Stimulated activated CD8-positive, alpha-beta memory T cell treated with anti-CD3 and anti-CD28 coated beads, Interleukin-4, amount 100 ng/mL, for 48 hours (primary cell): ENCODE results near the gene ALMS1.
"Not testable (repeated sequence)": the region's sequence is repeated elsewhere in the genome, so short reads cannot be mapped to it uniquely, and the experiment has no call there.

Source experiments
- DNase-seq: peaks from one replicate; pipeline ENCODE4 v3.0.0-alpha.2; 2020

Gene ALMS1

GRCh38 chr2:73406996-73407395 lies 21.4 kb downstream of the ALMS1 start:
- no peak for DNase-seq

GRCh38 chr2:73408198-73408597 lies 22.6 kb downstream of the ALMS1 start:
- no peak for DNase-seq

- no peak for DNase-seq
These were observed 29.1 kb downstream of the ALMS1 start for GRCh38 chr2:73414696-73415095.

- DNase-seq, result no peak
These were observed 30.3 kb downstream of the ALMS1 start for GRCh38 chr2:73415906-73416305.

- DNase-seq, result no peak
These were observed 32.7 kb downstream of the ALMS1 start for GRCh38 chr2:73418343-73418742.

GRCh38 chr2:73423913-73424312 lies 38.3 kb downstream of the ALMS1 start:
- DNase-seq, result no peak

- no peak for DNase-seq
These were observed 40.5 kb downstream of the ALMS1 start for GRCh38 chr2:73426176-73426575.

GRCh38 chr2:73436019-73436418 lies 50.4 kb downstream of the ALMS1 start:
- no peak for DNase-seq

- no peak for DNase-seq
These were observed 58.6 kb downstream of the ALMS1 start for GRCh38 chr2:73444202-73444601.

GRCh38 chr2:73448856-73449255 lies 63.2 kb downstream of the ALMS1 start:
- DNase-seq, result no peak

- DNase-seq, result no peak
These were observed 63.8 kb downstream of the ALMS1 start for GRCh38 chr2:73449404-73449803.

GRCh38 chr2:73451263-73451972 lies 65.8 kb downstream of the ALMS1 start:
- no peak for DNase-seq

- no peak for DNase-seq
These were observed 72.3 kb downstream of the ALMS1 start for GRCh38 chr2:73457982-73458381.

GRCh38 chr2:73462388-73462787 lies 76.8 kb downstream of the ALMS1 start:
- not testable (repeated sequence) for DNase-seq

- DNase-seq, result no peak
These were observed 82.7 kb downstream of the ALMS1 start for GRCh38 chr2:73468376-73468775.

- not testable (repeated sequence) for DNase-seq
These were observed 98.2 kb downstream of the ALMS1 start for GRCh38 chr2:73483874-73484273.

- DNase-seq, result no peak
These were observed 101.5 kb downstream of the ALMS1 start for GRCh38 chr2:73487112-73487657.

- no peak for DNase-seq
These were observed 102.4 kb downstream of the ALMS1 start for GRCh38 chr2:73488079-73488478.

GRCh38 chr2:73489053-73489452 lies 103.4 kb downstream of the ALMS1 start:
- no peak for DNase-seq

- DNase-seq, result no peak
These were observed 108.4 kb downstream of the ALMS1 start for GRCh38 chr2:73494031-73494430.

GRCh38 chr2:73503992-73504570 lies 118.4 kb downstream of the ALMS1 start:
- DNase-seq, result no peak

- not testable (repeated sequence) for DNase-seq
These were observed 119.2 kb downstream of the ALMS1 start for GRCh38 chr2:73504850-73505249.

- DNase-seq, result not testable (repeated sequence)
These were observed 124.8 kb downstream of the ALMS1 start for GRCh38 chr2:73510470-73510869.

- DNase-seq, result no peak
These were observed 130.4 kb downstream of the ALMS1 start for GRCh38 chr2:73516033-73516432.

GRCh38 chr2:73528688-73529087 lies 143.1 kb downstream of the ALMS1 start:
- DNase-seq, result no peak
